Effector memory CD4-positive, alpha-beta T cell (primary cell): ENCODE results near the gene CSAG1.
"Not testable (repeated sequence)": the region's sequence is repeated elsewhere in the genome, so short reads cannot be mapped to it uniquely, and the experiment has no call there.

ENCODE experiments used
- DNase-seq, 3 donors: peaks; one replicate each; pipeline ENCODE4 v3.0.0-alpha.2; 2020
- H3K27ac ChIP-seq: 2 replicates; pipeline ENCODE4 v1.7.0; 2013; ENCODE audit warnings: mild to moderate bottlenecking, low read length, moderate library complexity; ENCODE audit not compliant: insufficient read depth, poor library complexity, severe bottlenecking
- H3K27me3 ChIP-seq: replicated peaks from 2 replicates; pipeline ENCODE4 v1.7.0; 2013; ENCODE audit warnings: mild to moderate bottlenecking, low read length; ENCODE audit not compliant: insufficient read depth, control insufficient read depth, poor library complexity, severe bottlenecking
- H3K36me3 ChIP-seq: 2 replicates; pipeline ENCODE4 v1.7.0; 2013; ENCODE audit warnings: mild to moderate bottlenecking, low read length, moderate library complexity; ENCODE audit not compliant: control insufficient read depth, insufficient read depth
- H3K4me1 ChIP-seq: 2 replicates; pipeline ENCODE4 v1.7.0; 2013; ENCODE audit warnings: low read length, mild to moderate bottlenecking; ENCODE audit not compliant: control insufficient read depth, insufficient read depth, poor library complexity, severe bottlenecking
- H3K4me3 ChIP-seq: 2 replicates; pipeline ENCODE4 v1.7.0; 2013; ENCODE audit warnings: low read length, low read depth, mild to moderate bottlenecking; ENCODE audit not compliant: insufficient read depth, poor library complexity, severe bottlenecking
- H3K9me3 ChIP-seq: 2 replicates; pipeline ENCODE4 v1.7.0; 2013; ENCODE audit warnings: mild to moderate bottlenecking, low read length, moderate library complexity; ENCODE audit not compliant: control insufficient read depth
- total RNA-seq, 3 donors: gene quantifications; one replicate each; lab custom pipeline; 2026; lab: John Stamatoyannopoulos, UW

The CSAG1 gene
- total RNA-seq = 0 reads per million in 3 donors

DNA sequence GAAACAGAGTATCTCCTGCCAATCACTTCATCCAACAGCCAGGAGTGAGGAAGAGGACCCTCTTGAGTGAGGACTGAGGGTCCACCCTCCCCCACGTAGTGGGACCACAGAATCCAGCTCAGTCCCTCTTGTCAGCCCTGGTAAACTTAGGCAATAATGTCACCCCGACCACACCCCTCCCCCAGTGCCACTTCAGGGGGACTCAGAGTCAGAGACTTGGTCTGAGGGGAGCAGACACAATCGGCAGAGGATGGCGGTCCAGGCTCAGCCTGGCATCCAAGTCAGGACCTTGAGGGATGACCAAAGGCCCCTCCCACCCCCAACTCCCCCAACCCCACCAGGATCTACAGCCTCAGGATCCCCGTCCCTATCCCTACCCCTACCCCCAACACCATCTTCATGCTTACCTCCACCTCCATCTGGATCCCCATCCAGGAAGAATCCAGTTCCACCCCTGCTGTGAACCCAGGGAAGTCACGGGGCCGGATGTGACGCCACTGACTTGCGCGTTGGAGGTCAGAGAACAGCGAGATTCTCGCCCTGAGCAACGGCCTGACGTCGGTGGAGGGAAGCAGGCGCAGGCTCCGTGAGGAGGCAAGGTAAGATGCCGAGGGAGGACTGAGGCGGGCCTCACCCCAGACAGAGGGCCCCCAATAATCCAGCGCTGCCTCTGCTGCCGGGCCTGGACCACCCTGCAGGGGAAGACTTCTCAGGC, at the start of gene CSAG1, which contains the start of gene MAGEA12:
Gene CSAG1 (minus strand): TSS at position 461 of the 715 bp plus-strand sequence. CDS start 1,261 bp downstream, outside the sequence.
Gene MAGEA12 (plus strand): TSS at position 497 of the 715 bp plus-strand sequence. CDS start 2,405 bp downstream, outside the sequence.
- Histone ChIP-seq H3K4me1 (no peaks in the 10 kb centered on the region), H3K27ac (no peak within 1 kb of the TSS), H3K9me3 (no peaks in the 10 kb centered on the region), H3K4me3 (no peak within 1 kb of the TSS), H3K36me3 (no peaks in the 10 kb centered on the region), H3K27me3 (no peaks in the 10 kb centered on the region)
- no peak for DNase-seq

DNA sequence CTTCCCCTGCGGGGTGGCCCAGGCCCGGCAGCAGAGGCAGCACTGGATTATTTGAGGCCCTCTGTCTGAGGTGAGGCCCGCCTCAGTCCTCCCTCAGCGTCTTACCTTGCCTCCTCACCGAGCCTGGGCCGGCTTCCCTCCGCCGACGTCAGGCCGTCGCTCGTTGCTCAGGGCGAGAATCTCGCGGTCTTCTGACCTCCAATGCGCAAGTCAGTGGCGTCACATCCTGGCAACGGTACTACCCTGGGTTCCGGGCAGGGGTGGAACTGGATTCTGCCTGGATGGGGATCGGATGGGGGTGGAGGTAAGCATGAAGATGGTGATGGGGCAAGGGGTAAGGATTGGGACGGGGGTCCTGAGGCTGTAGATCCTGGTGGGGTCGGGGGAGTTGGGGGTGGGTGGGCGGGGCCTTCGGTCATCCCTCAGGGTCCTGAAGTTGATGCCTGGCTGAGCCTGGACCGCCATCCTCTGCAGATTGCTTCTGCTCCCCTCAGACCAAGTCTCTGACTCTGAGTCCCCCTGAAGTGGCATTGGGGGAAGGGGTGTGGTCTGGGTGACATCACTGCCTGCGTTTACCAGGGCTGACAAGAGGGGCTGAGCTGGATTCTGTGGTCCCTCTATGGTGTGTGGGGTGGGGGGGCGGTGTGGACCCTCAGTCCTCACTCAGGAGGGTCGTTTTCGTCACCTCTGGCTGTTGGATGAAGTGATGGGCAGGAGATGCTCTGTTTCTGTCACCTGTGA, 36.2 kb upstream of the CSAG1 start, which contains the start of gene MAGEA6:
Gene MAGEA6 (minus strand): TSS at position 141 of the 741 bp plus-strand sequence. CDS start 2,039 bp downstream, outside the sequence.
- H3K36me3 ChIP-seq, H3K4me1 ChIP-seq, DNase-seq, H3K4me3 ChIP-seq, H3K27ac ChIP-seq, H3K9me3 ChIP-seq, H3K27me3 ChIP-seq: not testable (repeated sequence)

DNA sequence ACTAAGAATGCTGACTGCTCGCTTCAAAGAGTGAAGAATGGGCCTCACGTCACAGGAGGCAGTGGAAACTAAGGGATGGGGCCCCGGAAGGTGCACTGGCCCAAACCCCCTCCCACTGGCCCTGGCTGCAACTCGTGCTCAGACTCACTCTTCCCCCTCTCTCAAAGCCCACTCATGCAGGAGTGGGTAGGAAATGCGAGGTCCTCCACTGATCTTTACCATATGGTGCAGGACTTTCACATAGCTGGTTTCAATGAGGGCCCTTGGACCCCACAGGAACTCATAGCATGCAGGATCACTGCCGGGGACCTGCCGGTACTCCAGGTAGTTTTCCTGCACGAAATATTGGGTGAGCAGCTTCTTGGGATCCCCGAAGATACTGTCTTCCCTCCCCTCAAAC, 33.0 kb upstream of the CSAG1 start:
- not testable (repeated sequence) for H3K27ac ChIP-seq, H3K4me1 ChIP-seq, H3K9me3 ChIP-seq, DNase-seq, H3K36me3 ChIP-seq, H3K27me3 ChIP-seq, H3K4me3 ChIP-seq

DNA sequence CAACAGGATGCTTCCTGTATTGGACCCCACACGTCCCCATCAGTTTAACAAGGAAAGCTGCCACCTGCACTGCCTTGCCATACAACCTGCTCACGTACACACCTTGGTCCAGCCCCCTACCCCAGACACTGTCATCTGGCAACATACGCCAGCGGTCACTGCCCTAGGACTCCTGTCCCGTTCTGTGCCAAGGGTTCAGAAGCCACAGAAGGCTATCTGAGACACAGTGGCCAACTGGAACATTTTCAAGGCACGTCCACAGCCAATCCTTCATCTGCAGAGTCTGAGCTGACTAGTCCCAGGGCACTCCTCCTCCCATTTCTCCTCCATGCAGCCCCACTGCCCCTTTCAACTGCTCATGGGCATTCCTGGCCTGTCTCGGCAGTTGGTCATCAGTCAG, 28.1 kb upstream of the CSAG1 start:
- H3K9me3 ChIP-seq, H3K4me3 ChIP-seq, H3K4me1 ChIP-seq, H3K27me3 ChIP-seq, H3K36me3 ChIP-seq, H3K27ac ChIP-seq, DNase-seq: not testable (repeated sequence)

DNA sequence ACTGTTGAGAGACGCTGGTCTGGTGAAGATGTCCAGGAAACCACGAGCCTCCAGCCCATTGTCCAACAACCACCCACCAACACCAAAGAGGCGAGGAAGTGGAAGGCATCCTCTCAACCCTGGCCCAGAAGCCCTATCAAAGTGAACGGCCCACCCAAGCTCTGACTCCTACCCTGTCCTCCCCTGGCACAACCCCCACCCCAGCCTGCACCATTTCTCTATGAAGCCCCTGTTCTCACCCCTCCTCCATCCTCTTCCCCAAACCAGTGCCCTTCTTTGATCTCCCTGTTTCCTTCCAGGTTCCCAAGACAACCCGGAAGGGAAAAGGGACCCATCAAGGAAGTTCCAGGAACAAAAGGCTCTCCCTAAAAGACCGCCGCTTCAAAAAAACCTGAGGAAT, 26.0 kb upstream of the CSAG1 start:
- not testable (repeated sequence) for DNase-seq, H3K27ac ChIP-seq, H3K4me3 ChIP-seq, H3K4me1 ChIP-seq, H3K27me3 ChIP-seq, H3K36me3 ChIP-seq, H3K9me3 ChIP-seq

DNA sequence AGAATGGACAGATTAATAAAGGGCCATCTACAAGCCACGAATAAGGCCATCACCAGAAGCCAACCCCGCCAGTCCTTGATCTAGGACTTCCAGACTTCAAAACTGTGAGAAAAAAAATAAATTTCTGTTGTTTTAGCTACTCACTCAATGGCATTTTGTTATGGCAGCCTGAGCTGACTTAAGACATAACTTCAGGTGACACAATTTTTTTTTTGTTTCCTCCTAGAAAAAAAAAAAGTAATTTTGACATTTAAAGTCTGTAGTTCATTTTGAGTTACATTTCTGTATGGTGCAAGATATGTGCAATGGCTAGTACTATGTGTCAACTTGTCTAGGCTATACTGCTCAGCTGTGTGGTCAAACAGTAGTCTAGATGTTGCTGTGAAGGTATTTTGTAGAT, 25.4 kb upstream of the CSAG1 start, which contains the start of gene CSAG3:
Gene CSAG3 (plus strand): TSS at position 301 of the 400 bp plus-strand sequence.
- H3K27ac ChIP-seq, H3K27me3 ChIP-seq, H3K36me3 ChIP-seq, H3K4me3 ChIP-seq, H3K9me3 ChIP-seq, H3K4me1 ChIP-seq, DNase-seq: not testable (repeated sequence)

- not testable (repeated sequence) for H3K4me1 ChIP-seq, H3K4me3 ChIP-seq, H3K36me3 ChIP-seq, H3K27ac ChIP-seq, H3K9me3 ChIP-seq, H3K27me3 ChIP-seq, DNase-seq
These were observed 21.4 kb upstream of the CSAG1 start for GRCh38 chrX:152754871-152755270.

DNA sequence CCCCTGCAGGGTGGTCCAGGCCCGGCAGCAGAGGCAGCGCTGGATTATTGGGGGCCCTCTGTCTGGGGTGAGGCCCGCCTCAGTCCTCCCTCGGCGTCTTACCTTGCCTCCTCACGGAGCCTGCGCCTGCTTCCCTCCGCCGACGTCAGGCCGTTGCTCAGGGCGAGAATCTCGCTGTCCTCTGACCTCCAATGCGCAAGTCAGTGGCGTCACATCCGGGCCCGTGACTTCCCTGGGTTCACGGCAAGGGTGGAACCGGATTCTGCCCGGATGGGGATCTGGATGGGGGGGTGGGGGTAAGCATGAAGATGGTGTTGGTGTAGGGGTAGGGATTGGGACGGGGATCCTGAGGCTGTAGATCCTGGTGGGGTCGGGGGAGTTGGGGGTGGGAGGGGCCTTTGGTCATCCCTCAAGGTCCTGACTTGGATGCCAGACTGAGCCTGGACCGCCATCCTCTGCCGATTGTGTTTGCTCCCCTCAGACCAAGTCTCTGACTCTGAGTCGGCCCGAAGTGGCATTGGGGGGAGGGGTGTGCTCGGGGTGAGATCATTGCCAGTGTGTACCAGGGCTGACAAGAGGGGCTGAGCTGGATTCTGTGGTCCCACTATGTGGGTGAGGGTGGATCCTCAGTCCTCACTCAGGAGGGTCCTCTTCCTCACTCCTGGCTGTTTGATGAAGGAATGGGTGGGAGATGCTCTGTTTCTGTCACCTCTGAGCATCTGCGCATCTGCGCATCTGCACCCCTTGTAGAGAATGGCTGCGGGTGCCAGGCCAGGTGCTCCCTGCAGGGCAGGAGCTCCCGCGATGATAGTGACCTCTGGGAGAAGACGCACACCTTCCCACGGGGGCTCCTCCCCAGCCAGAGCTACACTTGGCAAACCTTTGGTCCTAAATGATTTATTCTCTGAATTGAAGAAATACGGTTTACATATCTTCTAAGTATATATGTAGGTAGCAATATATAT, 20.4 kb upstream of the CSAG1 start, which contains the start of gene MAGEA2:
Gene MAGEA2 (minus strand): TSS at position 157 of the 965 bp plus-strand sequence. CDS start 2,479 bp downstream, outside the sequence.
- H3K4me1 ChIP-seq, H3K4me3 ChIP-seq, H3K9me3 ChIP-seq, DNase-seq, H3K27me3 ChIP-seq, H3K36me3 ChIP-seq, H3K27ac ChIP-seq: not testable (repeated sequence)

GRCh38 chrX:152738560-152738959, 5.0 kb upstream of the CSAG1 start:
- H3K27ac ChIP-seq = no peak overlapping the region
- H3K27me3 ChIP-seq = no peaks in the 10 kb centered on the region
- H3K36me3 ChIP-seq = no peaks in the 10 kb centered on the region
- no peak overlapping the region for H3K4me3 ChIP-seq
- no peaks in the 10 kb centered on the region for H3K4me1 ChIP-seq
- H3K9me3 ChIP-seq = no peaks in the 10 kb centered on the region
- DNase-seq = no peak
